ENCODE results near the gene TIGD6.

GRCh38 chr5:149990518-149991376 is 9.7 kb downstream of the TIGD6 start:
- TF ChIP-seq, protein P1, sequence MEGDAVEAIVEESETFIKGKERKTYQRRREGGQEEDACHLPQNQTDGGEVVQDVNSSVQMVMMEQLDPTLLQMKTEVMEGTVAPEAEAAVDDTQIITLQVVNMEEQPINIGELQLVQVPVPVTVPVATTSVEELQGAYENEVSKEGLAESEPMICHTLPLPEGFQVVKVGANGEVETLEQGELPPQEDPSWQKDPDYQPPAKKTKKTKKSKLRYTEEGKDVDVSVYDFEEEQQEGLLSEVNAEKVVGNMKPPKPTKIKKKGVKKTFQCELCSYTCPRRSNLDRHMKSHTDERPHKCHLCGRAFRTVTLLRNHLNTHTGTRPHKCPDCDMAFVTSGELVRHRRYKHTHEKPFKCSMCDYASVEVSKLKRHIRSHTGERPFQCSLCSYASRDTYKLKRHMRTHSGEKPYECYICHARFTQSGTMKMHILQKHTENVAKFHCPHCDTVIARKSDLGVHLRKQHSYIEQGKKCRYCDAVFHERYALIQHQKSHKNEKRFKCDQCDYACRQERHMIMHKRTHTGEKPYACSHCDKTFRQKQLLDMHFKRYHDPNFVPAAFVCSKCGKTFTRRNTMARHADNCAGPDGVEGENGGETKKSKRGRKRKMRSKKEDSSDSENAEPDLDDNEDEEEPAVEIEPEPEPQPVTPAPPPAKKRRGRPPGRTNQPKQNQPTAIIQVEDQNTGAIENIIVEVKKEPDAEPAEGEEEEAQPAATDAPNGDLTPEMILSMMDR (IDR thresholded peaks at IDR 0.05) = peak; percentile 89 to 94 (median 91)
- no peak for TF ChIP-seq POLR2A (IDR thresholded peaks at IDR 0.05)
